Measurements from ENCODE around the gene CABP5.
A peak's percentile ranks its signal among the peaks of the same experiment; 100 is the strongest.

Gene CABP5

GRCh38 chr19:48004236-48004635, 39.6 kb downstream of the CABP5 start:
- no peak overlapping the region for H3K4ac ChIP-seq (ENCODE audit: low read depth, low read length)
- no peaks in the 10 kb centered on the region for H3K79me1 ChIP-seq (ENCODE audit: low read length)
- H3K4me2 ChIP-seq (ENCODE audit: low read length): no peak overlapping the region
- no peak overlapping the region for H2AFZ ChIP-seq (ENCODE audit: insufficient read depth, low read length, poor library complexity)
- no peak overlapping the region for H3K27ac ChIP-seq (ENCODE audit: low read depth, low read length)
- H3K79me2 ChIP-seq (ENCODE audit: control insufficient read depth, insufficient read depth, low read length, poor library complexity): no peaks in the 10 kb centered on the region
- H2BK5ac ChIP-seq (ENCODE audit: low read depth, low read length, poor library complexity): no peak overlapping the region
- no CpG with 5 or more reads among the region's 6 CpGs for WGBS (ENCODE audit: extremely low coverage, insufficient coverage, insufficient read length)
- H3K9ac ChIP-seq (ENCODE audit: low read length): no peak overlapping the region
- H3K4me1 ChIP-seq (ENCODE audit: control insufficient read depth in 1 of 2, insufficient read depth in 2 of 2, low read length in 2 of 2): no peaks in the 10 kb centered on the region
- no peak overlapping the region for H4K8ac ChIP-seq (ENCODE audit: low read depth, low read length)
- H3K9me3 ChIP-seq (ENCODE audit: insufficient read depth, low read depth, low read length): peaks cover 5% of the 10 kb centered on the region
- no peak overlapping the region for H3K4me3 ChIP-seq (ENCODE audit: low read depth, low read length)
- H3K18ac ChIP-seq (ENCODE audit: low read length): no peak overlapping the region
- no peak overlapping the region for H2BK12ac ChIP-seq (ENCODE audit: low read length)
- no peak overlapping the region for H4K12ac ChIP-seq (ENCODE audit: low read depth, low read length)
- no peak overlapping the region for H3K23ac ChIP-seq (ENCODE audit: low read length)
- H2AK5ac ChIP-seq (ENCODE audit: low read length): no peak overlapping the region
- H2BK120ac ChIP-seq (ENCODE audit: insufficient read depth, low read length, poor library complexity): no peak overlapping the region
- H3K14ac ChIP-seq (ENCODE audit: low read length): no peak overlapping the region
- DNase-seq: no peak
- no peak overlapping the region for H4K91ac ChIP-seq (ENCODE audit: low read depth, low read length)
- no peaks in the 10 kb centered on the region for H3K36me3 ChIP-seq (ENCODE audit: control insufficient read depth in 1 of 2, insufficient read depth in 2 of 2, low read length in 2 of 2)
- H3K27me3 ChIP-seq (ENCODE audit: insufficient read depth, low read length): no peaks in the 10 kb centered on the region

DNA sequence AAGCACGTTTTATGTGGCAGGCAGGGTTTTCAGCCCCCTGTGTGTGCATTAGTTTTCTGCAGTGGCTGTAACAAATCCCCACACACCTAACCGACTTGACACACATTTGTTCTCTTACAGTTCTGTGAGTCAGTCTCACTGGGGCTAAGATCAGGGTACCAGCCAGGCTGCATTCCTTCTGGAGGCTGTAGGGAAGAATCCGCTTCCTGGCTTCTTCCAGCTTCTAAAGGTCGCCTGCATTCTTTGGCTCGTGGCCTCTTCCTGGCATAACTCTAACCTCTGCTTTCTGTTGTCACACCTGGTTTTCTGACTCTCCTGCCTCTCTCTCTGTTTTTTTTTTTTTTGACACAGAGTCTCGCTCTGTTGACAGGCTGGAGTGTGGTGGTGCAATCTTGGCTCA, 43.0 kb downstream of the CABP5 start:
- Histone ChIP-seq H2AK5ac (ENCODE audit: low read length) (no peak overlapping the region), H2BK120ac (ENCODE audit: insufficient read depth, low read length, poor library complexity) (no peak overlapping the region), H3K4me1 (ENCODE audit: control insufficient read depth in 1 of 2, insufficient read depth in 2 of 2, low read length in 2 of 2) (no peaks in the 10 kb centered on the region), H4K8ac (ENCODE audit: low read depth, low read length) (no peak overlapping the region), H2AFZ (ENCODE audit: insufficient read depth, low read length, poor library complexity) (no peak overlapping the region), H3K23ac (ENCODE audit: low read length) (no peak overlapping the region), H3K27ac (ENCODE audit: low read depth, low read length) (no peak overlapping the region), H3K4ac (ENCODE audit: low read depth, low read length) (no peak overlapping the region), H3K4me2 (ENCODE audit: low read length) (no peak overlapping the region), H3K79me1 (ENCODE audit: low read length) (no peaks in the 10 kb centered on the region), H2BK12ac (ENCODE audit: low read length) (no peak overlapping the region), H3K9ac (ENCODE audit: low read length) (no peak overlapping the region), H4K12ac (ENCODE audit: low read depth, low read length) (no peak overlapping the region), H3K36me3 (ENCODE audit: control insufficient read depth in 1 of 2, insufficient read depth in 2 of 2, low read length in 2 of 2) (no peaks in the 10 kb centered on the region), H3K79me2 (ENCODE audit: control insufficient read depth, insufficient read depth, low read length, poor library complexity) (no peaks in the 10 kb centered on the region), H4K91ac (ENCODE audit: low read depth, low read length) (no peak overlapping the region), H3K14ac (ENCODE audit: low read length) (no peak overlapping the region), H3K4me3 (ENCODE audit: low read depth, low read length) (no peak overlapping the region), H3K27me3 (ENCODE audit: insufficient read depth, low read length) (no peaks in the 10 kb centered on the region), H3K9me3 (ENCODE audit: insufficient read depth, low read depth, low read length) (peaks cover 5% of the 10 kb centered on the region), H2BK5ac (ENCODE audit: low read depth, low read length, poor library complexity) (no peak overlapping the region), H3K18ac (ENCODE audit: low read length) (no peak overlapping the region)
- WGBS (ENCODE audit: extremely low coverage, insufficient coverage, insufficient read length): no CpG with 5 or more reads among the region's 6 CpGs
- DNase-seq: peak; percentile 97

DNA sequence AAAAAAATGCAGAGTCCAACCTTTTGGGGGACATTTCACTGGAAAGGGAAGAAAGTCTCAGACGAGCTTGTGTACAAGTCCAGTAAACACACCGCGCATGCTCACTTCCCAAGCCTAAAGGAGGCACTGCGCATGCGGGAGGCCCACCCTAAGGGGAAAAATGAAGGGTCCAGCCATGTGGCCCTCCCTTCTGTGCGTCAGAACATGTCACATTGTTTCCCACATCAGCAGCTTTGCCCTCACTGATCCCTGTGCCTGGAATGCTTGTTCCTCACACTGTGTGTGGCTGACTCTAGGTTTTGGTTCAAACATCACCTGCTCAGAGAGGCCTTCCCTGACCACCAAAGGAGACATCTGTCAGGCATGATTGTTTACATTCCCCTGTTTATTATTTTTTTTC, 45.1 kb downstream of the CABP5 start:
- Histone ChIP-seq H3K4me3 (ENCODE audit: low read depth, low read length) (no peak overlapping the region), H2BK12ac (ENCODE audit: low read length) (no peak overlapping the region)

DNA sequence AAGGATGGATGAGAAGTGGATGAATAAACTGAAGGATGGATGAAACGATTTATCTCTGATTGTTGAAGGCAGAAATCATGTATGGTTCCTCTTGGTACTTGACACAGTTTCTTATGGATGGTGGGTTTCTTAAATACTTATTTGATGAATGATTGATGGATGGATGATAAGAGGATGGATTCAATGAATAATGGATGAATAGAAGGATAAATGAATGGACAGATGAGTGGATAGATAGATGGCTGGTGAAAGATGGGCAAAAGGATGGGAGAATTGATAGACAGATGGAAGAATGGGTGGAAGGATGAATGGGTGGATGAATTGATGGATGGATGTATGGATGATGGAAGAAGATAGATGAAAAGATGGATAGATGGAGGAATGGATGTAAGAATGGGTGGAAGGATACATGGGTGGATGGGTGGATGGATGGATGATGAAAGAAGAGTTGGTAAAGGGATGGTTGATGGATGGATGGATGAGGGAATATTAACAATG, 47.6 kb downstream of the CABP5 start:
- H2AFZ ChIP-seq (ENCODE audit: insufficient read depth, low read length, poor library complexity): no peak overlapping the region
- no peak overlapping the region for H3K9ac ChIP-seq (ENCODE audit: low read length)
- H2BK120ac ChIP-seq (ENCODE audit: insufficient read depth, low read length, poor library complexity): no peak overlapping the region
- no peak overlapping the region for H3K4me3 ChIP-seq (ENCODE audit: low read depth, low read length)
- no peak overlapping the region for H4K91ac ChIP-seq (ENCODE audit: low read depth, low read length)
- H2AK5ac ChIP-seq (ENCODE audit: low read length): no peak overlapping the region
- H2BK12ac ChIP-seq (ENCODE audit: low read length): no peak overlapping the region
- H3K23ac ChIP-seq (ENCODE audit: low read length): no peak overlapping the region
- no peaks in the 10 kb centered on the region for H3K79me2 ChIP-seq (ENCODE audit: control insufficient read depth, insufficient read depth, low read length, poor library complexity)
- no peaks in the 10 kb centered on the region for H3K27me3 ChIP-seq (ENCODE audit: insufficient read depth, low read length)
- H3K79me1 ChIP-seq (ENCODE audit: low read length): no peaks in the 10 kb centered on the region
- H3K4me2 ChIP-seq (ENCODE audit: low read length): no peak overlapping the region
- H3K18ac ChIP-seq (ENCODE audit: low read length): no peak overlapping the region
- no peak overlapping the region for H3K14ac ChIP-seq (ENCODE audit: low read length)
- H3K4me1 ChIP-seq (ENCODE audit: control insufficient read depth in 1 of 2, insufficient read depth in 2 of 2, low read length in 2 of 2): no peaks in the 10 kb centered on the region
- no peak overlapping the region for H4K12ac ChIP-seq (ENCODE audit: low read depth, low read length)
- H2BK5ac ChIP-seq (ENCODE audit: low read depth, low read length, poor library complexity): no peak overlapping the region
- no CpG with 5 or more reads among the region's 1 CpG for WGBS (ENCODE audit: extremely low coverage, insufficient coverage, insufficient read length)
- no peak overlapping the region for H3K27ac ChIP-seq (ENCODE audit: low read depth, low read length)
- no peak overlapping the region for H4K8ac ChIP-seq (ENCODE audit: low read depth, low read length)
- peaks cover 5% of the 10 kb centered on the region for H3K9me3 ChIP-seq (ENCODE audit: insufficient read depth, low read depth, low read length)
- H3K36me3 ChIP-seq (ENCODE audit: control insufficient read depth in 1 of 2, insufficient read depth in 2 of 2, low read length in 2 of 2): no peaks in the 10 kb centered on the region
- DNase-seq: no peak
- no peak overlapping the region for H3K4ac ChIP-seq (ENCODE audit: low read depth, low read length)

More for the DNA sequence above, 45.1 kb downstream of the CABP5 start:
- peak; percentile 71 for DNase-seq
- H3K79me1 ChIP-seq (ENCODE audit: low read length): no peaks in the 10 kb centered on the region
- no peak overlapping the region for H3K4me2 ChIP-seq (ENCODE audit: low read length)
- no peak overlapping the region for H3K14ac ChIP-seq (ENCODE audit: low read length)
- H3K36me3 ChIP-seq (ENCODE audit: control insufficient read depth in 1 of 2, insufficient read depth in 2 of 2, low read length in 2 of 2): no peaks in the 10 kb centered on the region
- no peak overlapping the region for H2AK5ac ChIP-seq (ENCODE audit: low read length)
- no peaks in the 10 kb centered on the region for H3K4me1 ChIP-seq (ENCODE audit: control insufficient read depth in 1 of 2, insufficient read depth in 2 of 2, low read length in 2 of 2)
- no peaks in the 10 kb centered on the region for H3K27me3 ChIP-seq (ENCODE audit: insufficient read depth, low read length)
- H3K18ac ChIP-seq (ENCODE audit: low read length): no peak overlapping the region
- H4K8ac ChIP-seq (ENCODE audit: low read depth, low read length): no peak overlapping the region
- no peak overlapping the region for H2BK5ac ChIP-seq (ENCODE audit: low read depth, low read length, poor library complexity)
- H2AFZ ChIP-seq (ENCODE audit: insufficient read depth, low read length, poor library complexity): no peak overlapping the region
- H3K23ac ChIP-seq (ENCODE audit: low read length): no peak overlapping the region
- H3K4ac ChIP-seq (ENCODE audit: low read depth, low read length): no peak overlapping the region
- no peaks in the 10 kb centered on the region for H3K79me2 ChIP-seq (ENCODE audit: control insufficient read depth, insufficient read depth, low read length, poor library complexity)
- no peak overlapping the region for H3K27ac ChIP-seq (ENCODE audit: low read depth, low read length)
- peaks cover 5% of the 10 kb centered on the region for H3K9me3 ChIP-seq (ENCODE audit: insufficient read depth, low read depth, low read length)
- no peak overlapping the region for H4K12ac ChIP-seq (ENCODE audit: low read depth, low read length)
- H2BK120ac ChIP-seq (ENCODE audit: insufficient read depth, low read length, poor library complexity): no peak overlapping the region
- H3K9ac ChIP-seq (ENCODE audit: low read length): no peak overlapping the region
- WGBS (ENCODE audit: extremely low coverage, insufficient coverage, insufficient read length): no CpG with 5 or more reads among the region's 6 CpGs
- H4K91ac ChIP-seq (ENCODE audit: low read depth, low read length): no peak overlapping the region

Data from trophoblast cell (in vitro differentiated cells and primary cell).